Amniotic epithelial cell (primary cell): ENCODE measurements around the gene NBAS.
"Not testable (repeated sequence)": the region's sequence is repeated elsewhere in the genome, so short reads cannot be mapped to it uniquely, and the experiment has no call there.

Experiments
- DNase-seq: peaks from one replicate; pipeline ENCODE4 v3.0.0-alpha.2; 2010; ENCODE audit warnings: low read depth

NBAS gene

DNA sequence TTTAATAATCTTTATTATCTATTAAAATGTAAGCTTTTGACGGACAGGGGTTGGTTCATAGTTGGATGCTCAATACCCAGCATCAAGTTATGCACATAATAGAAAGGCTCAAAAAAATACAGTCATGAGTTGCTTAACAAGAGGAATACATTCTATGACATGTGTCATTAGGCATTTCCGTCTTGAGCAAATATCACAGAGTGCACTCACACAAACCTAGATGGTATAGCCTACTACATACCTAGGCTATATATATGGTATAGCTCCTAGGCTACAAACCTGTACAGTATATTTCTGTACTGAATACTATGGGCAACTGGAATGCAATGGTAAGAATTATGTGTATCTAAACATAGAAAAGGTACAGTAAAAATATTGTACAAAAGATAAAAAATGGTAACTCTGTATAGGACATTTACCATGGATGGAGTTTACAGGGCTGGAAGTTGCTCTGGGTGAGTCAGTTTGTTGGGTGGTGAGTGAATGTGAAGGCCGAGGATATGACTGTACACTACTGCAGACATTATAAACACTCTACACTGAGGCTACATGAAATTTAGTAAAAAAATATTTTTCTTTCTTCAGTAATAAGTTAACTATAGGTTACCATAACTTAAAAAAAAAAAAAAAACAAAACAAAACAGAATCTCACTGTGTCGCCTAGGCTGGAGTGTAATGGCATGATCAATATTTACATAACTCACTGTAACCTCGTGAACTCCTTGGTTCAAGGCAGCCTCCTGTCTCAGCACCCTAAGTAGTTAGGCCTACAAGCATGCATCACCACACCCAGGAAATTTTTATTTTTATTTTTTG, 201.2 kb downstream of the NBAS start:
- DNase-seq: peak; percentile 85

DNA sequence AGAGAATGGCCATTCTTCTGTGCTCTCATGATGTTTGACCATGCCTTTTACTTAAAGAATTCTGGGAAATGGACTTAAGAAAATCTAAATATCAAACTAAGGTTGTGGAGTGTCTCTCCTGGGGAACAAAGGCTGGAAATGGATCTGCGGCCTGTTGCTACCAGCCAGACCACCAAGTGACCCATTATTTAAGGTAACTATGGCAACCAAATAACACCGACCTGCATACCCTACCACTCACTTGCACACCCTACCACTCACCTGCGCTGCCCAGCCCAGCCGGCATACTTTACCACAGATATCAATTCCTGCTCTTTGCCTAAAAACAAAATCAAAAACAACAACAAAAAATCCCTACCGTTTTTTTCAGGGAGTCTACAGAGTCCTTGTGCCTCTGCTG, 203.2 kb downstream of the NBAS start:
- DNase-seq: no peak

DNA sequence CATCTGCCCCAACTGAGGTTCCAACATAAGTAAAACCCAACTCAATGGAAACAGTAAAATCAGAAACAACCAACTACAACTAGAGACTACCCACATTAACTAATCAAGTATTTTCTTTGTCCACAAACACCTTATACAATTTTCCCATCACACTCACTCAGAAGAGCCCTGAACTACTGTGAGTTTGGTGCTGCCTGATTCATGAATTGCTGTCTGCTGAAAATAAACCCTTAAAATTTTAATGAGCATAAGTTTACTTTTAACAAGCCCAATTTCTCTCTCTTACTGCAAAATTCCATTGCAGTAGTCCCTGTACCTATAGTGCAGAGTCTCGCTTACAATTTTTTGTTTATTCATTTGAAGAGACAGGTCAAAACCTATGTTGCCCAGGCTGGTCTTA, 203.9 kb downstream of the NBAS start:
- no peak for DNase-seq

DNA sequence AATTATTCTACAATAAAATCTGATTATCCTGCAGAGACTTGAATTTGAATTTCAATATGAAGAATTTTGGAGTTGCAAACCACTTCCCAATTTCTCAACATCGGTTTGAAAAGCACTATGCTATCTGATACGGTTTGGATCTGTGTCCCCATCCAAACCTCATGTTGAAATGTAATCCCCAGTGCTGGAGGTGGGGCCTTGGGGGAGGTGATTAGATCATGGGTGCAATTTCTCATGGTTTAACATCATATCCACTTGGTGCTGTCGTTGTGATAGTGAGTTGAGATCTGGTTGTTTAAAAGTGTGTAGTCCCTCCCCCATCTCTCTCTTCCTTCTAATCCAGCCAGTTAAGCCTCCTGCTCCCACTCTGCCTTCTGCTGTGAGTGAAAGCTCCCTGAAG, 205.7 kb downstream of the NBAS start:
- DNase-seq: peak; percentile 14

DNA sequence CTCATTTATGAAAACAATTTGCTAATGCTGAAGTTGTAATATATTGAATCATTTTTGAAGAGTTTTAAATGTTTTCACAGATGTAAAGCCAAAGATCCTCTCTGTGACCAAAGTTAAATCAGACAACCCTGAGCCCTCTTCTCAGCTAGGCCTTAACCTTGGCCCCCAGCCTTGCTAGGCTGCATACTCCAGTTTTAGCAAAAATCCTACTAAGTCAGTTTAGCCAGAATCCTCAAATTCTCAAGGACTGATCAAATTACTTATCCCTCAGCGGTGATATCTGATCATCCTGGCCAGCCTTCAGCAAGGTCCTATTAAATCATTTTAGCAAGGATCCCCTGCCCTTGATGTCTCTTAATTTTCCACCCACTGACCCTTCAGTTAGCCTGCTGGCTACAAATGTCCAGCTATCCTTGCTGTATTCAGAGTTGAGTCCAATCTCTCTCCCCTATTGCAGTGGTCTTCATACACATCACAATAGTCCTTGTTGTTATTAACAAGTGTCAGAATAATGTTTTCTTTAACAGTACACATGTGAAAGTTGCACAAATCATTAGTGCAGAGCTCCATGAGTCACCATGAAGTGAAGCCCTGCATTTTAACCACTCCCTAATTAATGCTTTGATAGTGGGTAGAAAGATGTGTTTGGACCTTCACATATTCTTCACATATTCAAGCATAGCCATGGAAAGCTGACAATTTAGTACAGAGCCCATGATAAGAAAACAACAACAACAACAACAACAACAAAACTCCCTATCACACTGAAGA, 206.4 kb downstream of the NBAS start:
- peak; percentile 13 for DNase-seq

DNA sequence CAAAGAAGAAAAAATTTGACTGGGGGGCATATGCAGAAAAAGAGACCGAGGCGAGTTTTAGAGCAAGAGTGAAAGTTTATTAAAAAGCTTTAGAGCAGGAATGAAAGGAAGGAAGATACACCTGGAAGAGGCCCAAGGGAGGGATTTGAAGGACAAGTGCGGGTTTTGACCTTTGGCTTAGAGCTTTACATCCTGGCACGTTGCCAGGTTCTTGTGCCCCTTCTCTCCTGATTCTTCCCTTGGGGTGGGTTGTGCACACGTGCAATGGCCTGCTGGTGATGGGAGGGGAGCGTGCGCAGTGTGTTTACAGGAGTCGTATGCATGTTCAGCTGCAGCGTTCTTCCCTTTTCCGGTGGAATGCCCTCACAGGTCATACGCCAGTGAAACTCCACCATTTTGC, 208.8 kb downstream of the NBAS start:
- DNase-seq: no peak

DNA sequence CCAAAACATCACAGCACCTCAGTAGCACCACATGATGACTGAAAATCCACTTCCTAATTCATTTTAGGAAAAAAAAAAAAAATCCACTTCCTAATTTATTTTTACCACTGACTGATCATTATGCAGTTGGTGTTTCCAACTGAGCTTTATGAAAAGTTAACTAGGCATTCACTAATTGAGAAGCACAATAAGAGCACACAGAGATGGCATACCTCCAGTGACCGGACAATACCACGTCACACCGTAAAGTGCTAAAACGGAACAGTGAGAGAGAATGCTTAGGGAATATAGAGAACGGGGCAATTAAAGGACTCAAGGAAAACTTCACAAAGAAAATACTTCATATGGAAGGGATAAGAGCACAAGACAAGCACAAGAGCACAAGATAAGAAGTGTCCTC, 212.5 kb downstream of the NBAS start:
- no peak for DNase-seq

DNA sequence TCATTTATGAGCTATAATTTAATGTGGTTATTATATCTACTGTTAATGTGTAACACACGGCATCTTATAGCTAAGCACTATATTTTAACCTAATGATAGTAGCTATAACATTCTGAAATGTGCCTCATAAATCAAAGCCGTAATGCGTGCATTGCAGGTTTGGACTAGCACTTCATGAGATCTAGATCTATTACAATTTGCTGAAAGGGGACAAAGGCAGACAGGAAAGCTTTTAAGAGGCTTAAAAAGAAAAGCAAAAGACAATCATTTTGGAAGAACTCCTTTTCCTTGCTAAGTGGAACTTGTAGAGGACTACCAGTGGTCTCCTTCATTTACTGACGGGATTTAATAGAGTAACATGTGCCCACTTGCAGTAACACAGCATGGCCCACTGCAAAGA, 213.1 kb downstream of the NBAS start:
- no peak for DNase-seq

DNA sequence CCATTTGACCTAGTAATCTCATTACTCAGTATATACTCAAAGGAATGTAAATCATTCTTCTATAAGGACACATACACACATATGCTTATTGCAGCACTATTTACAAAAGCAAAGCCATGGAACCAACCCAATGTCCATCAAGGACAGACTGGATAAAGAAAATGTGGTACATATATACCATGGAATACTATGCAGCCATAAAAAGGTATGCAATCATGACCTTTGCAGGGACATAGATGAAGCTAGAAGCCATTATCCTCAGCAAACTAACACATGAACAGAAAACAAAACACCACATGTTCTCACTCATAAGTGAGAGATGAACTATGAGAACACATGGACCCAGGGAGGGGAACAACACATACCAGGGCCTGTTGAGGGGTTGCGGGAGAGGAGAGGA, 214.5 kb downstream of the NBAS start:
- DNase-seq: no peak

DNA sequence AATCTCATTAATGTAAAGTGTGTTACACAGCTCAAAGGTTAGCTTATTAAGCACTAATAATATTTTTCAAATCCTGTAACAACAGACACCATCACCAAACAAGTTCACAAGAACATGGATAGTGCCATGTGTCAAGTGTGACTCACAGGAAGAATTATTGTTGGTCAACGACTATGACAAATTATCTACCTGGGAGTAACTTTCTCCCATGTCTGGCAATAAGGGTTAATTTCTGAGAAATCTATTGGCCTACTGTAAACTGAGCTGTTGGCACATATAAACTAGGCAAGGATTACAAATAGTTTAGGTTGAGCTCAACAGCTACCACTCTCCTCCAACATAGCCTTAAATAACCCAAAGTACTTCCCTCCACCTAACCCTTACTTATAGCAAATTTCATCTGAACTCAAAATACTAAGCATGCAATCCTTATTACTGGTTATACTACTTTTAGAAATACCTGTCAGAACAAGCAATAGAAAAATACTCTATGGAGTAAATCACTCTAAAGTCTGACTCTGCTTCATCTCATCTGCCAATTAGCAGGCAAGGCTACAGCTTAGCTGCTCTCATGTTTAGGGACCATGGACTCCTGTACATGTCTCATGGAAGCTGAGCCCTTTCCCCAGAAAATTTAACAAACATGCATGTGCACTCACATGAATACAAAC, 223.0 kb downstream of the NBAS start:
- peak; percentile 13 for DNase-seq

DNA sequence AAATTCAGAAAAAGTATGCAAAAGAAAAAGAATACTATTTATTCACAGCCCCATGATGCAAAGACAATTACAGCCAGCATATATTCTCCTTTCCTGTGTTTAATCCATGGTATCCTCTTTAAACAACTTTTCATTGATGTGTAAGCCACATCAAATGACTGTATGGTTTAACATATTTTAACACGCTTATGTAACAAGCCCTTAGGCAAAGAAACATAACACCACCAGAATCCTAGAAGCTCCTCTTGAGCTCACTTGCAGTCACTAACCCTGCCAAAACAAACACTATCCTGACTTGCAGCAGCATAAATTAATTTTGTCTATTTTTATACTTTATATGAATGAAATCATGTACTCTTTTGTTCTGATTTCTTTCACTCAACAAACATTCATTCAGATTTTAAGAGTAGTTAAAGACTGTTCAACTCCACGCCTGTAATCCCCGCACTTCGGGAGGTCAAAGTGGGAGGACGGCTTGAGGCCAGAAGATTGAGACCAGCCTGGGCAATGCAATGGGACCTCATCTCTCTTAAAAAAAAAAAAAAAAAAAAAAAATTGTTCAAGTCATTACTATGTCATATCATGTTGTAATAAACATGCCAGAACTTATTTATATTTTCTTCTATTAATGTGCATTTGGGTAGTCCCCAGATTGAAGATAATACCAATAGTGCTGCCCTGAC, 226.3 kb downstream of the NBAS start:
- DNase-seq: no peak

DNA sequence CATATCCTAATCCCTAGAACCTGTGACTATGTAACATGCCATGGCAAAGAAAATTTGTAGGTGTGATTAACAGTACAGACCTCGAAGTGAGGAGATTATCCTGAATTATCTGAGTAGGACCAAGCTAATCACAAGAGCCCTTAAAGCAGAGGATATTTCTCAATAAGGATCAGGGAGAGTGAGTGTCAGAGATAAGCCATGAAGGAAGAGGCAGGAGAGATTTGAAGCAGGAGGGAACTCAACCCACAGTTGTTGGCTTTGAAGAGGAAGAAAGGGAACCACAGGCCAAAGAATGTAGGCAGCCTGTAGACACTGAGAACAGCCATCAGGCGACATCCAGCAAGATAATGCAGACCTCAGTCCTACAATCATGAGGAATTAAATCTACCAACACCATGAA, 229.3 kb downstream of the NBAS start:
- peak; percentile 80 for DNase-seq

DNA sequence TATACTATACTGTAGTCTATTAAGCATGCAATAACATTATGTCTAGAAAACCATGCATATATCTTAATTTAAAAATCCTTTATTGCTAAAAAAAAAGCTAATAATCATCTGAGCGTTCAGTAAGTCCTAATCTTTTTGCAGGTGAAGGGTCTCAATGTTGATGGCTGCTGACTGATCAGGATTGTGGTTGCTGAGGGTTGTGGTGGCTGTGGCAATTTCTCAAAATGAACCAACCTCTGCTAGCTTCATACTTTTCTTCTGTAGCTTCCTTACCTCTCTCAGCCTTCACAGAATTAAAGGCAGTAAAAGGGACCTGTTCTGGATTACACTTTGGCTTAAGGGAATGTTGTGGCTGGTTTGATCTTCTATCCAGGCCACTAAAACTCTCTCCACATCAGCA, 235.8 kb downstream of the NBAS start:
- DNase-seq: no peak

DNA sequence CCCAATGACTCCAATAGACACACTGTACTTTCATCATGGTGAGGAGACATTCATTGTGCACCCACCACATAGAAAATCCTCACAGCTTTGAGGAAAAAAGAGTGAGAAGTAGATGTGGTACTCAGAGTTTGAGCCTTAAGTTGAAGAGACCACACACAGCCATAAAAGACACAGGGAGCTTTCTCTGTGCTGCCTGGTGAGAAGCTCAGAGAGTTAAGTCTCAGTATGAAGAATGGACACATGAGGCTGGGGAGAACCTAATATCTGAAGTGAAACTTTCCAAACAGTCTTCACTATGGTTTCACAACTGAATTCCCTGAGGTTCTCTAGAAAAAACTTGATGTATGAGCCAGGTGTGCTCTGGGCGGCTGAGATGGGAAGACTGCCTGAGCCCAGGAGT, 237.9 kb downstream of the NBAS start:
- DNase-seq: no peak

DNA sequence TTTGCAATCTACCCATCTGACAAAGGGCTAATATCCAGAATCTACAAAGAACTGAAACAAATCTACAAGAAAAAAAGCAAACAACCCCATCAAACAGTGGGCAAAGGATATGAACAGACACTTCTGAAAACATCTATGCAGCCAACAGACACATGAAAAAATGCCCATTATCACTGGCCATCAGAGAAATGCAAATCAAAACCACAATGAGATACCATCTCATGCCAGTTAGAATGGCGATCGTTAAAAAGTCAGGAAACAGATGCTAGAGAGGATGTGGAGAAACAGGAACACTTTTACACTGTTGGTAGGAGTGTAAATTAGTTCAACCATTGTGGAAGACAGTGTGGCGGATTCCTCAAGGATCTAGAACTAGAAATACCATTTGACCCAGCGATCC, 239.7 kb downstream of the NBAS start:
- not testable (repeated sequence) for DNase-seq

DNA sequence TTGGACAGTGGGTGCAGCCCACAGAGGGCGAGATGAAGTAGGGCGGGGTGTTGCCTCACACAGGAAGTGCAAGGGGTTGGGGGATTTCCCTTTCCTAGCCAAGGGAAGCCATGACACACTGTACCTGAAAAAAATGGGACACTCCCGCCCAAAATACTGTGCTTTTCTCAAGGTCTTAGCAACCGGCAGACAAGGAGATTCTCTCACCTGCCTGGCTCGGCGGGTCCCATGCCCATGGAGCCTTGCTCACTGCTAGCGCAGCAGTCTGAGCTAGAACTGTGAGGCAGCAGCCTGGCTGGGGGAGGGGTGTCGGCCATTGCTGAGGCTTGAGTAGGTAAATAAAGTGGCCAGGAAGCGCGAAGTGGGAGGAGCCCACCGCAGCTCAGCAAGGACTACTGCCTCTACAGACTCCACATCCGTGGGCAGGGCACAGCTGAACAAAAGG, 244.7 kb downstream of the NBAS start:
- no peak for DNase-seq

DNA sequence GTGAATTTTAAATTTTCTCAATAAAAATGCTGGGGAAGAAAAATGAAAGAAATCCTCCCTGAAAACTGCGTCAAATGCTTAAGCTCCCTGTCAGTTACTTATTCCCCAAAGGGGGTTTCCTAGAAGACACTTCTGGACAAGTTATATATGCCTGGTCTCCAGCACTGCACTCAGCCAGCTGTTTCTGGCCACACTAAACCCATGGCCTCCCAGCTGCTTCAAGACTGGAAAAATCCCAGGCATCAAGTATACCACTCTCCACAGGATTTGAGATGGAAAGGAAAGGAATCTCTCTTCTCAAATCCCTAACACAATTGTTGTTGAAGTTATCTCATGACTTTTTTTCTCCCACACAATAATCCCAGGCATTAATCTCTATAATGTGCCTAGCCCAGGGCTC, 245.7 kb downstream of the NBAS start:
- no peak for DNase-seq

DNA sequence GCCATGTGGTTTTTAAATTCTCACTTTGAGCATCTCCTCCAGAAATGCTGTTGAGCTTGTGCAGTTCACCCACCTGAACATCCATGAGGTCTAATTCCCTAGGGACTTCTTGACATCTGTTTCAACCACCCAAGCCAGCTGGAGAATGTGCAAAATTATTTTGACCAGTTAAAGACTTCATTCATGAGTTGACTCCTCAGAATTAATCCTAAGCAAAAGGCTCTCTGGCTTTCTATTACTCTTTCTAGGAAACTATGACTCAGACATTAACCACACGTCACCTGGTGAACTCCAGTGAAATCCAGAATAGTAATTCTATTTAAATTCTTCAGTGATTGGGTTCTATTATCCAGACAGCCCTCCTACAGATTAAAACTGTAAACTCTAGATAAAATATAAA, 247.5 kb downstream of the NBAS start:
- DNase-seq: peak; percentile 84

DNA sequence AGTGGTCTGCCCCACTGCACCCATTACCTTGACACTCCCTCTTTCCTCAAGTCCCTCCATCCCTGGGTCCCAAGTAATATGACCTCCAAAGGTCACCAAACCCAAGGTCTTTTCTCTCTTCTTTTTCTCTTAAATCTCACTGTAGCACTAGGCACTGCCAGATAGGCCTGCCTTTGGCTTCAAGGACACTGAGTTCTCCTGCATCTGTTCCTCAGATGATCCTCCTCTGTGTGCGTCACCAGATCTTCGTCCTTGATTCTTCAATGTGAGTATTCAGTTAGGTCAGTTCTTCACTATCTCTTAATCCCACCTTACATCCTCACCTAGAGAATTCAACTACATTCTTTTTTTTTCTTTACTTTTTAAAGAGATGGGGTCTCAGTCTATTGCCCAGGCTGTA, 249.2 kb downstream of the NBAS start:
- no peak for DNase-seq

DNA sequence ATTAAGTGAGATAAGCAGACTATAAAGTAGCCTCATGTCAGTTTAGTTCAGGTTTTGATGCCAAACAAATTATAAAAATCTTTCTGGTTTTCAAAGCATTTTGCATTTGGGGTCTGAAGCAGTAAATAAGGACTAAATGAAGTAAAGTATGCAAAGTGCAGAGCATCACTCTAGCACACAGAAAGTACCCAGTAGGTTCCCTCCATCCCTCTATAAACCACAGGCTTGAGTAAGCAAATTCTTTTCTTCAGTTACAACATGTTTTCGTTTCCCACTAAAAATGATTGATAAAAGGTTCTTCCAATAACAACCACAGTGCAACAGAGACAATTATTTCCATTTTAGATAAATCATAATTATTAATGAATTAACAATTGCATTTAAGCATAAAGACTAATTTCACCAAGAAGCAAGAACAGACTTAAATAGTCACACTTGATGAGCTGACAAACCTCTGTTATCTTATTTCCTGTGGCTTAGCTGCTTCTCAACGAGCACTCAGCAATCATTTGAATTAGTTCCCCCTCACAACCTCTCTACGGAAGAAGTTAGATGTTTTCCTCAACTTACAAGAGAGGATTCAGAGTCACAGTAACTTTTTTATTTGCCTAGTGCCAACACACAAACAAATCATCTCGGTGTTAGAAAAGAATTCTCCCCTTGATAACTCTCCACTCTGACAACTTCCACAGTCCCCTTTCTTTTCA, 249.8 kb downstream of the NBAS start:
- peak; percentile 78 for DNase-seq

DNA sequence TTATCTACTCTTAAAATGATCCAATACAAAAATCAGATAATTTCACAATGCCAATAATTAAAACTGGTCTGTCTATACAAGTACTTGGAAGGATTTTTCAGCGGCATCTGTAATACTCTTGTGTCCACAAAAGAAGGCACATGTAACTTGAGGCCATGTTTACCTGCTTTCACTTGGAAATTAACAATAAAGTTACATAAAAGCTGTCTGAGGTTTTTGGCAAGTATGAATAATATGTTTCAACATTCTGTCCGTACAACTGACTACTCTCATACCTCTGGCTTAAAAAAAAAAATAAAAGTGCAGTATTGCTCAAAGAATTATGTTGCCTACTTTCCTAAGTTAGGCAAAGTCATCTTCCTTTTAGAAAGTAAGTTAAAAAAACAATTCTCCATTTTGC, 253.6 kb downstream of the NBAS start:
- DNase-seq: peak; percentile 45

DNA sequence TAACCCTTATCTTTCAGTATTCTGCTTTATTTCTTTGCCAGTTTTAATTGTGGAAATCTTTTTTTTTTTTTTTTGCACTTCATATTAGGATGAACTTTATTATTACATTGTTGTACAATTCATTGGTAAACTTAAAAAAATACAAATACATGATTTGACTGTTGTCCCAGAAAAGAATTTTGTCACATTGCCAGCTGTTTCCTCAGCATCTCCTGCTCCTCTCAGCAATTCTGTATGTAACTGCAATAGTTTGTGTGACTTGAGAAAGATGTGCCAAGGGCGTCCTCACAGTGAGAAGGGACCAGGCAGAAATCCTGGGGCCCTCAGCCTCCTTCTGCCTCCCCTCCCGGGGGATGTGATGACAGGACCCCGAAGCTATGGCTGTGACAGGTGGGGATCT, 254.4 kb downstream of the NBAS start:
- no peak for DNase-seq
